HG03108 (cell line): Measurements from ENCODE around the gene FES.

Source experiments
- ATAC-seq: cut with Tn5 transposase; IDR thresholded peaks from one replicate; pipeline ENCODE4 v1.9.1; 2021; ENCODE audit warnings: moderate library complexity; ENCODE audit not compliant: unreplicated experiment

FES gene

DNA sequence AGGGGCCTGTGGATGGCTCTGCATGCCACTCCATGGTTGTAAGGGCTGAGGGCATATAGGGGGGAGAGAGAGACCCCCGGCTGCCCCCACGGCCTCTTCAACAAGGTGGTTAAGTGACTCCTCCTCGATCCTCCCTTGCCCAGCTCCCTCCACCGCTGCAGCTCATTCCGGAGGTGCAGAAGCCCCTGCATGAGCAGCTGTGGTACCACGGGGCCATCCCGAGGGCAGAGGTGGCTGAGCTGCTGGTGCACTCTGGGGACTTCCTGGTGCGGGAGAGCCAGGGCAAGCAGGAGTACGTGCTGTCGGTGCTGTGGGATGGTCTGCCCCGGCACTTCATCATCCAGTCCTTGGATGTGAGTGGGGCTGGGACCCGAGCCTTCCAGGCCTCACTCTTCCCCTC is 6.5 kb downstream of the FES start:
- no peak for ATAC-seq

DNA sequence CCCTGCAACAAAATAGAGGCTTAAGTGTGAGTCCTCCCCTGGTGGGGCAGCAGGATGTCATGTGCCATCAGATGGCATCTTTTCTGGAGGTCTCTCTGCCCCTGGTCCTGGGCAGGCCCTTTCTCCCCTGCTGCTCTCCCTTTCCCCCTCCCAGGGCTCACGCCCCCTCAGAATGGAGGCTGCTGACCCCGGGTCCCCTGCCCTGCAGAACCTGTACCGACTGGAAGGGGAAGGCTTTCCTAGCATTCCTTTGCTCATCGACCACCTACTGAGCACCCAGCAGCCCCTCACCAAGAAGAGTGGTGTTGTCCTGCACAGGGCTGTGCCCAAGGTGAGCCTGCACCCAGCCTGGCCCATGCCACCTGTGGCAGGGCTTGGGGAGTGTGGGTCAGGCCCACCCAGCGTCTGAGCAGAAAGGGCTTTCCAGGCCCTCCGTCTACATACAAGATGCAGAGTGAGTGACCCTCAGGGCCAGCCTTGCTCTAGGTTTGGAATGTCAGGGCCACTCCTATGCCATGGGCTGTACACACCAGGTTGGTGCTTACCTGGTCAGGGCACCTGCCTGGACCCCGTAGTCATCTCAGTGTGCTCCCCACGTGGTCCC is 7.1 kb downstream of the FES start:
- ATAC-seq = no peak

DNA sequence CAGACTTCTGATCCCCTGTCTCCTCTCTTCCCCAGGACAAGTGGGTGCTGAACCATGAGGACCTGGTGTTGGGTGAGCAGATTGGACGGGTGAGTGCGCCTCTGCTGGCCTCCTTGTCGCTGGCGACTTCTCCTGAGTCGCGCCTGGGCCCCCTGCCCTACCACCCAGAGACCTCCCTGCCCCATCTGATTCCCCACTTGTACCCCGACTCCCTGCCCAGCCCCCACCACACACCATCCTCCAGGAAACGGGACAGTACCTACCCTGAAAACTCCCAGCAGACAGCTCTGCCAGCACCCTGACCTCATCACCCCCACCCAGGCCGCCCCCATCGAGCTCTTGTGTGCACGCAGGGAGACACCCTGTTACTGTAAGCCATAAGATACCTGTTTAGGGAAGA is 7.7 kb downstream of the FES start:
- no peak for ATAC-seq

DNA sequence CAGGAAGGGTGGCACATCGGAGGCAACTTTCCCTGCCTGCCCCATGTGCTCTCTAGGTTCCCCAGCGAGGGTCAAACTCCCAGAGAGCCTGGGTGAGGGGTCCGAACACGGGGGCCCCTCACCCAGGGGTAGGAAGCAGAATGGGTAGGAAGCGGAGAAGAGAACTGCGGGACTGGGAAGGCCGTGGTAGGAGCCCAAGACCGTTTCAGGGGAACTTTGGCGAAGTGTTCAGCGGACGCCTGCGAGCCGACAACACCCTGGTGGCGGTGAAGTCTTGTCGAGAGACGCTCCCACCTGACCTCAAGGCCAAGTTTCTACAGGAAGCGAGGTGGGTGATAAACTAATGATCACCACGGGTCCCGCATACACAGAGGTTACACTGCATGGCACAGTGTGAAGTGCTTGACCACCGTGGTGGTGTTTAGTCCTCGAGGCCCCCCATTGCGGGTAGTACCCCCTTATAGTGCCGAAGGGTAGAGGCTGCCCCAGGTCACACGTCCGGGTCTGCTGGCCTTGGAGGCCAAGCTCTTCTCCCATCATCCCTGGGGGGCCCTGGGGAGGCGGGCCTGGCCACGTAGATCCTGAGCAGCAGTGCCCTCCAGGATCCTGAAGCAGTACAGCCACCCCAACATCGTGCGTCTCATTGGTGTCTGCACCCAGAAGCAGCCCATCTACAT is 8.3 kb downstream of the FES start:
- no peak for ATAC-seq

DNA sequence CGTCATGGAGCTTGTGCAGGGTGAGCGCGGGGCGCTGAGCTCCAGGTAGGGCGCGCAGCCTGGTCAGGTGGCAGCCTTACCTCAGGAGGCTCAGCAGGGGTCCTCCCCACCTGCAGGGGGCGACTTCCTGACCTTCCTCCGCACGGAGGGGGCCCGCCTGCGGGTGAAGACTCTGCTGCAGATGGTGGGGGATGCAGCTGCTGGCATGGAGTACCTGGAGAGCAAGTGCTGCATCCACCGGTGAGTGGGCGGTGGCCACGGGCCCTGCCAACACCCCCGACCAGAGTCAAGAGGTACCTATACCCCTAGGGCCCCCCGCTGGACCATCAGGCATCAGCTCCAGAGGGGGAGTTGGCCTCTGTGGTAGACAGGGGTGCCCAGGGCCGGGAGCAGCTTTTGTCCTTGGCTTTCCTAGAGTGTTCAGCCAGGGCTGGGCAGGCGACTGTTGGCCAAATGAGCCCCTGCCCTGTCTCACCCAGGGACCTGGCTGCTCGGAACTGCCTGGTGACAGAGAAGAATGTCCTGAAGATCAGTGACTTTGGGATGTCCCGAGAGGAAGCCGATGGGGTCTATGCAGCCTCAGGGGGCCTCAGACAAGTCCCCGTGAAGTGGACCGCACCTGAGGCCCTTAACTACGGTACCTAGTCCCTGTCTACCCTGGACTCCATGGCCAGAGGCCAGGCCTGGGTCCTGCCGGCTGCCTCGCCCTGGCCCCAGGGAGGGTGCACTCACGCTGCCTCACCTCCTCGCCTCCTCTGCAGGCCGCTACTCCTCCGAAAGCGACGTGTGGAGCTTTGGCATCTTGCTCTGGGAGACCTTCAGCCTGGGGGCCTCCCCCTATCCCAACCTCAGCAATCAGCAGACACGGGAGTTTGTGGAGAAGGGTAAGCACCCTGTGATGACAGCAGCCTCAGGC is 9.1 kb downstream of the FES start:
- ATAC-seq = no peak

DNA sequence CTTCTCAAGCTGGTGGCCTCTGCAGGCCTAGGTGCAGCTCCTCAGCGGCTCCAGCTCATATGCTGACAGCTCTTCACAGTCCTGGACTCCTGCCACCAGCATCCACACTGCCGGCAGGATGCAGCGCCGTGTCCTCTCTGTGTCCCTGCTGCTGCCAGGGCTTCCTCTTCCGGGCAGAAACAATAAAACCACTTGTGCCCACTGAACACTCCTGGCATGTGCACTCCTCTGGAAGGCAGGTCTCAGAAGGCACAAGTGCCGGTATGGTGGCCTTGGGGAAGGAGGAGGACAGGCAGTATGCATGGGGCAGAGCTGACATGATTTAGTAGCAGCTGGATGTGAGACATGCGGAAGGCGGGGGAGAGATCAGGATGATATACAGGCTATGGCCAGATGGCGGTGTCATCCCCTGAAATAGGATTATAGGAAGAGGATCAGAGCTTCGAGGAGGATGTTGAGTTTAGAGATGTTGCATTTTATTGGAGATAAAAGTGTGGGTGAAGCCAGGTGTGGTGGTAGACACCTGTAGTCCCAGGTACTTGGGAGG is 11.3 kb downstream of the FES start:
- no peak for ATAC-seq

DNA sequence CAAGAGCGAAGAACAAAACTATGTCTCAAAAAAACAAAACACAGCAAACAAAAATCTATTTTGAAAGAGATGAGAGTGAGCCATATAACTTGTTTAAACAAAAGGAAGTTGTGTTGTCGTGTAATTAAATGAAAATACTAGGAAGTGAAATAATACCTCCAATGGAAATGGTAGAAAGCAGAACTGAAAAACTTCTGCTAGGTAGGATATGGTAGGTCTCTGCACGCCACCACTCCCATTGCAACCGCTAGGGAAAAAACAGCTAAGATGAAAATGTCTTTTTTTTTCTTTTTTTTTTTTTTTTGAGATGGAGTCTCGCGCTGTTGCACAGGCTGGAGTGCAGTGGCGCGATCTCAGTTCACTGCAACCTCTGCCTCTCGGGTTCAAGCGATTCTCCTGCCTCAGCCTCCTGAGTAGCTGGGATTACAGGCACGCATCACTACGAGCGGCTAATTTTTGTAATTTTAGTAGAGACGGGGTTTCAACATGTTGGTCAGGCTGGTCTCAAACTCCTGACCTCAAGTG is 12.9 kb downstream of the FES start:
- peak; percentile 57 for ATAC-seq

DNA sequence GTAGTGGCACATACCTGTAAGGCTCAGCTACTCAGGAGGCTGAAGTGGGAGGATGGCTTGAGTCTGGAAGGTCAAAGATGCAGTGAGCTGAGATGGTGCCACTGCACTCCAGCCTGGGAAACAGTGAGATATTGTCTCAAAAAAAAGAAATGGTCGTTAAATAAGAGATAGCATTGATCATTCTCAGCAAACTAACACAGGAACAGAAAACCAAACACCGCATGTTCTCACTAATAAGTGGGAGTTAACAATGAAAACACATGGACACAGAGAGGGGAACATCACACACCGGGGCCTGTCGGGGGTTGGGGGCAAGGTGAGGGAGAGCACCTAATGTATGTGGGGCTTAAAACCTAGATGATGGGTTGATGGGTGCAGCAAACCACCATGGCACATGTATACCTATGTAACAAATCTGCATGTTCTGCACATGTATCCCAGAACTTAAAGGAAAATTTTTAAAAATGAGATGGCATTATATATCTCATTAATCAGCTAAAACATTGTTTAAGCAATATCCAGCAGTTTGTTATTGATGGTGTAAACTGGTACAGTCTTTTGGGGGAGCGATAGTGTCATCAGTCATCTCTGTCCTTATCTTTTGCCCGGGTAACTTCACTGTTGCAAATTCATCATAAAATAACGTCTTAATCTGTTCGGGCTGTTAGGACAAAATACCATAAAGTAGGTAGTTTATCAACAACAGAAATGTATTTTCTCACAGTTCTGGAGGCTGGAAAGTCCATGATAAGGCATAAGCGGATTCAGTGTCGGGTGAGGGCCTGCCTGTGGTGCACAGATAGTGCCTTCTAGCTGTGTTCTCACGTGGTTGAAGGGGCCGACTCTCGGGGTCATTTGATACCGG is 17.1 kb downstream of the FES start:
- ATAC-seq = no peak

DNA sequence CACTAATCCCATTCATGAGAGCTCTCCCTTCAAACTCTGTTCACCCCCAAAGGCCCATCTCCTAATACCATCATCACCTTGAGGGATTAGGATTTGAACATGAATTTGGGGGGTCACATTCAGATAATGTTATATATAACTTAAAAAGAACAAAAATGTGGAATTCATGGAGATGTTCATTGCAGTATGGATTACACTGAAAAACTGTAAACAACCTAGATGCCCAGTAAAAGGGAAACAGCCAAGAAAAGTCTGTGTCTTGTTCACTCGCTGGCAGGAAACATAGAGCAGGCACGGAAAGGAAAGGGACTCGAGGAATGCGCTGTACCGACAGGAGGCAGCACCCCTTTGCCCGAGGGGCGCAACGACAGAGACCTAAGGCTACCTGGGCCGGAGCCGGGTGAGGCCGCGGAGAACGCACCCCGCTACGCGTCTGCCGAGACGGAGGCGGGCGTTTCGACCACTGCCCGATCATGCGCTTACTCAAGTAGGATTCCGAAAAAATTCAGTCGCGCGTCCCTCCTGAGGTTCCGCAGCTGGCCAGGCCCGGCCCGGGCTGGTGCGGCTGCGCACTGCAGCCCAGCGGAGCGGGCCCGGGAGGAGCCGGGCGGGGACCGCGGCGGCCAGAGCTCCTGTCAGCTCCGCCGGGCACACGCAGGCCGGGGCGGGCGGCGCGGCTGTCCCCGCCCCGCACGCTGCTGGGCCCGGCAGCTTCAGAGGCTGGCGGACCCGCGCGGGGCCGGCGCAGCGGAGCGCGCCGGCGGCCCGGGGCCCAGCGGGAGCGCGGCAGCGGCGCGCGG is 17.9 kb downstream of the FES start:
- ATAC-seq = peak; percentile 73

DNA sequence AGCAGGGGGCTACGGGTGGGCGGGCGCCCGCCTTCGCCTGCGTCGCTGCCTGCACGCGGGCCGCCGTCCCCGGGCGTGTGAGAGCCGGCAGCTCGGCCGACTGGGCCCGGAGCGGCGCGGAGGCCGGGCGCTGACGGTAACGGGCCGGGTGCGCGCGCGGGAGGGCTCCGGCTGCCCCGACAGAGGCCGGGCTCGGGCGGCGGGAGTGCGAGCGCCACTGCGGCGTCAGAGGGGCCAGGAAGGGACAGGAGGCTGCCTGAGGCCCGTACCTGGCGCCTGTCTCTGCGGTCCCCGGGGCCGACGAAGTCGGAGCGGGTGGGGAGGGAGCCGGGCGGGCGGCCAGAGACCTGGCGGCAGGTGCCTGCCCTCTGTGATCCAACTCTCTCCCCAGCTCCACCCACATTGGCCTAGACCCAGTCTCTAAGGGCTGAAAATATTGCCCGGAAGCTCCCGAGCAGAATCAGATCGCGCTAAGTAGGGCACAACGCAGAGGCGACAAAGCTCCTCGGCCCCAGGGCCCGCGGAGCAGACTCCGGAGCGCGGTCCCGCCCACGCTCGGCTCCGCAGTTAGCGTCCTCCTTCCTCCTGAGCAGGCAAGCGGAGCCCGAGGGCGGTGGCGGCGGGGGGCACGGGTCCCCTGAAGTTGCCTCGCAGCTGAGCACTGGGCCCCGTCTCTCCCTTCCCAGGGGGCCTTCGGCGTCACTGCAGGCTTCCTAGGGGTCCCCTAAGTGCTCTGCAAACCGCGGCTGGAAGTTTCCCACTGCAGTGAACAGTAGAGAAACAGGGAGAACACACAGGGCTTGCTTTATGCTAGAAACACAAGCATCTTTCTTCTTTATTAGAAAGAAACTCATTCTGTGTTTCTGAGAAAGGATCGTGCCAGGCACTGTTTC is 18.8 kb downstream of the FES start, which contains the start of gene MAN2A2:
TSS of gene MAN2A2 (plus strand) at position 463 of the 893 bp plus-strand sequence. CDS start 906 bp downstream, outside the sequence.
- ATAC-seq = peak; percentile 45

DNA sequence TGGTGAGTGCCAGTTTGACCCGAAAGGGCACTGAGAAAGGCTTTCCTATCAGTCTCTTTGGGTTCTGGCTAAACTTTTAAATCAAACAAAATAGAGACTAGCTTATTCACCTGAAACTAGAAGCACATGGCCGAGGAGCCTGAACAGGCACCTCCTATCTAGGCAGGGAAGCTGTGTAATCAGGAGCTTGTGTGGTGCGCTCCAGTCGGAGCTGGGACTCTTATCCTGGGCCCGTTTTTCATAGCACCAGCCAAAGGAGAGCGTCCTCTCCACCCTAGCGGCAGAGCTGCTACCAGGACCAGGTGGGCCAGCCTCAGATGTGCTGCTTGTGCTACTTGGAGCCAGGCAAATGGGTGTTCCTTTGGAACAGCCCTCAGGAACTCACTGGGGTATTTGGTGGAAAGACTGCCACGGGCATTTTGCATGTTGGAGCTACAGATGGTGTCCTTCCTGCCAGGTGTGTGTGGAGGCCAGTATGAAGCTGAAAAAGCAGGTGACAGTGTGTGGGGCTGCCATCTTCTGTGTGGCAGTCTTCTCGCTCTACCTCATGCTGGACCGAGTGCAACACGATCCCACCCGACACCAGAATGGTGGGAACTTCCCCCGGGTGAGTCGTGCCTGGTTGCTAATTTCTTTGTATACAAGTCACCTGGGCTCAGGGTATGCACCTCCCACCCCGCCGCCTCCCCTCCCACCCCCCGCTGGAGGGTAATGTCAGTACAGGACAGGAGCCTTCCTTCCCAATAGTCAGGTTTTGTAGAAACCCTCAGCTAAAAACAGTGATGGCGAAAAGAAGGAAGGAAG is 19.6 kb downstream of the FES start:
- no peak for ATAC-seq

DNA sequence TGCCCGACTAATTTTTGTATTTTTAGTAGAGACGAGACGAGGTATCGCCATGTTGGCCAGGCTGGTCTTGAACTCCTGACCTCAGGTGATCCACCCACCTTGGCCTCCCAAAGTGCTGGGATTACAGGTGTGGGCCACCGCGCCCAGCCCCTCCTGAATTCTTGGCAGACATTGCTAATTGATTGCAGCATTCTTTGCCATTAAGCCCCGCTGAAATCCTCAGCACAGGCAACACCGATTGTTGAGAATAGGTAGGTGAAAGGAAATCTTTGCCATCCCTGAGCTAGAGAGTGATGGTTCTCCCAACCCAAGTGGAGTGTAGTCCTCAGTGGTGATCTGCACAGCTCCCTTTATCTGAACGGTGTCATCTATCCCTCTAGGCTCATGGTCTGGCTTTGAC is 20.4 kb downstream of the FES start:
- ATAC-seq = no peak

DNA sequence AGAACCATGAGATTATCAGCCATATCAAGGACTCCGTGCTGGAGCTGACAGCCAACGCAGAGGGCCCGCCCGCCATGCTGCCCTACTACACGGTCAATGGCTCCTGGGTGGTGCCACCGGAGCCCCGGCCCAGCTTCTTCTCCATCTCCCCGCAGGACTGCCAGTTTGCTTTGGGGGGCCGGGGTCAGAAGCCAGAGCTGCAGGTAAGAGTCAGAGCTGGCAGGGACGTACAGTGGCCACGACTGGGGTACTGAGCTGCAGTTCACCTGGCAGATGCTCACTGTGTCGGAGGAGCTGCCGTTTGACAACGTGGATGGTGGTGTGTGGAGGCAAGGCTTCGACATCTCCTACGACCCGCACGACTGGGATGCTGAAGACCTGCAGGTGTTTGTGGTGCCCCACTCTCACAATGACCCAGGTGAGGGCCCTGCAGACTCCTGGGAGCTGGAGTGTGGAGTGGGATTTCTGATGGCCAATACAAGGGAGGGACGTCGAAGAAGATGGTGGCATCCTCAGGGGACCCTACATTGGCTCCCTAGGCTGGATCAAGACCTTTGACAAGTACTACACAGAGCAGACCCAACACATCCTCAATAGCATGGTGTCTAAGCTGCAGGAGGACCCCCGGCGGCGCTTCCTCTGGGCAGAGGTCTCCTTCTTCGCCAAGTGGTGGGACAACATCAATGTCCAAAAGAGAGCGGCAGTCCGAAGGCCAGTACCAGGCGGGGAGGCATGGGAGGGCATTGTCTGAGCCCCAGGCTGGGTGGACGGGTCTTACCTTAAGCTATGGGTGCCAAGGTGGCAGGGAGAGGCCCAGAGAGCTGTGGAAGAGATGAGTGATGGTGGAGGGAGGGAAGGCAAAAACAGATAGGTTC is 21.2 kb downstream of the FES start:
- ATAC-seq = no peak

DNA sequence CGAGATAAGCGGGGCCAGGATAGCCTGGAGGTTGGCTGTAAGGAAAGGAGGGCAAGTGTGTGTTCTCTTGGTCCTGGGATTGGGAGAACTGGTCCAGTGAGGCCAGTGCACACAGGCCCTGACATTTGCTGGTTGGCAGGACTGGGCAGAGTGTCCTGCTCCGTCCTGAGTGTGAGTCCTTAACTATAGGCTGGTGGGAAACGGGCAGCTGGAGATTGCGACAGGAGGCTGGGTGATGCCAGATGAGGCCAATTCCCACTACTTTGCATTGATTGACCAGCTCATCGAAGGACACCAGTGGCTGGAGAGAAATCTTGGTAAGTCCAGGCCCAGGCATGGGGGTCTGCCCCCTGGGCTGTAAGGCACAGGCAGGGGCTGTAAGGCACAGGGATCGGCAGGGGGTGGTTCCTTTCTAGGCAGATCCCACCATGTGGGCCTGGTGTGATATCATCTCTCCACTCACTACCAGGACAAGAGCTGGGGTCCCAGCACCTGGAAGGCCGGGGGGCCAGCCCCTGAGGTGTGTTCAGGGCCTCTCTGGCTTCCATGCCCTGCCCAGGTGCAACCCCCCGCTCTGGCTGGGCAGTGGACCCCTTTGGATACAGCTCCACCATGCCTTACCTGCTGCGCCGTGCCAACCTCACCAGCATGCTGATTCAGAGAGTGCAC is 22.0 kb downstream of the FES start:
- no peak for ATAC-seq

DNA sequence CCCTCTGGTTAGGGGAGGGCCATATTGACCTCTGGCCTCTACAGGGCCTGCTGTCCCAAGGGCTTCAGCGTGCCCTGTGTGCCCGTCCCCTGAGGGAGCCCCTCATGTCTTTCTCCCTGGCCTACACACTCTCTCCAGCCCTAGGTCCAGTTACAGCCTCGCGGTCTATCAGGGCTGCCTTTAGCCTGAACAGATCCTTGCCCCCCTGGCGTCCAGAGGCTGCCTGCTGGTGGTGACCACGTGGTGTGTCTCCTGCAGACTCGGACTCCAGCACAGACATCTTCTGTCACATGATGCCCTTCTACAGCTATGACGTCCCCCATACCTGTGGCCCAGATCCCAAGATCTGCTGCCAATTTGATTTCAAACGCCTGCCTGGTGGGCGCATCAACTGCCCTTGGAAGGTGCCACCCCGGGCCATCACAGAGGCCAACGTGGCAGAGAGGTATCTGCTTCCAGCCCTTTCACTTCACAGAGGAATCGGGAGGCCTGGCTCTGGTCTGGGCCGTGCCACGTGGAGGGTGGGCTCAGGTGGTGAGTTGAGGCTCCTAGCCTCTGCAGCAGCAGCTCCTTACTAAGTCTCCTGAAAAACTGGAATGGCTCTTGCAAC is 22.9 kb downstream of the FES start:
- no peak for ATAC-seq
